Measurements from ENCODE around the gene KIAA0753.

The KIAA0753 gene

DNA sequence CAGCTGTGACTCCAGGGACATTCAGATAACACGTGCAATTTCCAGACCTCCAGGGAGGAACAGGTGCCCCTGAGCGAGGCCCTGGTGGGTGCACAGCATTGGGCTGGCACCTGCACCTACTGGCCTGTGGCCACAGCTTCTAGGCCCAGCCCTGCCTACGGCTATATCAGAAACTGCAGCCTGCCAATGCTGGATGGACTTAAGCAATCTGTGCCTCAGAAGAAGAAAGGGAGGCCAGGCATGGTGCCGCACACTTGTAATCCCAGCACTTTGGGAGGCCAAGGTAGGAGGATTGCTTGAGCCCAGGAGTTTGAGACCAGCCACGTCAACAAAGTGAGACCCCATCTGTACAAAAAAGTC is 96.5 kb downstream of the KIAA0753 start:
- DNase-seq = no peak

DNA sequence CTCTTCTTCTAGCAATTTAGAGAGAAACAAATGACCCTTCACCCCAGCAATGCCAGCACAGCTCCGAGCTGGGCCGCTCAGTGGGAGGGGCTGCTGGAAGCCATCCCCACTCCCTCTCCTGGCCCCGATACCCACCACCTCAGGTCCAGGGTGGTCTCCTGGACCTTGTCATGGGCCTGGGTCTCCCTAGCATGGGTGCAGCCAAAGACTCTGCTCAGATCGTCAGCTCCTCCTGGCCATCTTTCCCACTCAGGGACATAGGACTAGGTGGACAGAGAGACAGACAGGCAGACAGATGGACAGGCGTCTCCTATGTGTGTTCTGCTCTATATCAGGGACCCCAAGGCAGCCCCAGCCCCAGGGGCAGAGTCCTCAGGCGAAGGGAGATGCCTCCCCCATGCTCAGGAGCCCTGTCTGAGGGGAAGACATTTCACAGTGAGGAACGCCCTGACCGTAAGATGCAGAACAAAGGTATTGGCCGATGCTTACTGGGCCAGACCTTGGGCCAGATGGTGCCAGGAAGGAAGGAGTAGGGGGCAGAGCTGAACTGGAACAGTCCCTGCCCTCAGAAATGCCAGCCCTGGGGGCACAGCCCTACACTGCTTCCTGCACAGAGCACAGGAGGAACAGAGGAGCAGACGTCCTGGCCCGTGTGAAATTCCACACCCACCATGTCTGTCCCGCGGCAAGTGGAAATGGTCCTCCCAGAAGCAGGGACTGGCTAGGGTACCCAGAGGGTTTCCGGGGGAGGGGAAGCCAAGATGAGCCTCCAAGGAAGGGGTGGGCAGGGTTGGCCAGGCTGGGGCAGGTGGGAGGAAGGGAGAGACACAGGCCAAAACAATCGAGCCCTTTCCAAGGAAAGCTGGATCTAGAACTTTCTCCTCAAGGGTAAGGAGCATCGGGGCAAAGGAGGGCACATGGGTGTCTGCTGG is 97.2 kb downstream of the KIAA0753 start:
- DNase-seq = no peak

DNA sequence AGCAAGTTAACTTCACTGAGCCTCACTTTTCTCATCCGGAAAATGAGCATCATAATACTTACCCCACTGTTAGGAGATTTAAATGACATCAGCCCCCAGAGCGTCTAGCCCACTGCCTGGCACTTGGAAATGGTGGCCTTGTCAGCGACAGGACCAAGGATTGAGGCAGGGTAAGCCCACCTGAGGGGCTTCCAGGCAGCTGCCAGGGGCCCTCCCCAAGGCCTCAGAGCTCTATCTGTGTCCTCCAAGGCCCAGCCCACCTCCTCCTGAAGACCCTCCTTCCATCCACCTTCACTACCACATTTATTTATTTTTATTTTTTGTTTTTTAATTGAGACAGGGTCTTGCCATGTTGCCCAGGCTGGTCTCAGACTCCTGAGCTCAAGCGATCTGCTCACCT is 97.9 kb downstream of the KIAA0753 start:
- DNase-seq = no peak

DNA sequence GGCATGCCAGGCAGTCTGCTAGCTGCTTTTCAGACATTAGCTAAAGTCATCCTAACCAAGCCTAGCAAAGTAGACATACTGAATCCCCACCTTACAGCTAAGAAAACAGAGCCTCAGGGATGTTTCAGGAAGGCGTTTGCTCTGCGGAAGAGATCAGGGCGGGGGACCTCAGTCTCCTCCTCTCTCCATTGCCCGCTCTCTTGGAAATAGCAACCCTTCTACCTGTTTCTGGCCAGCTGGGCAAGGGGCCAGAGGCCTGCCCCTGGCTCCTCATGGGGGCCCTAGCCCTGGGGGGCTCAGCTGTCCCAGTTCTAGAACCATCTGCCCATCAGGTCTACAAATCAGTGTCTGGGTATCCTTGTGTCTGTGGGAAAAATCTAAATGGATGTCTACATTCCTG is 98.6 kb downstream of the KIAA0753 start:
- DNase-seq = no peak

DNA sequence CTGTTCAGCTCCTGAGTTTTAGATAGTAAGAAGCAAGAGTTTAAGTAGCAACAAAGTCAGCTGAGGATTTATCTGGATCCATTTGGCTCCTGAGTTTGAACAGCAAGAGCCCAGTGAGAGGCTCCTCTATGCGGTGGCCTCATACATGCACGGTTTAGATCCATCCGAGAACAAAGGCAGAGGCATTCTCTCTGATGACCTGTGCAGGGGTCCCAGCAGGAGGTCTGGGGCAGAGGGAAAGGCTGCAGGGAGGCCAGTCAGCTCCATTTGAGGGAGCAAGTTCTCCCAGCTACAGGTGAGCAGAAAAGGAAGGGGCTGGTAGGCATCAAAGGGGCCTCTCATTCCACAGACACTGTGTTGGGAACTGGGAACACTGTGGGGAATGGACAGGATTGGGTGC is 100.6 kb downstream of the KIAA0753 start:
- peak; percentile 39 for DNase-seq

DNA sequence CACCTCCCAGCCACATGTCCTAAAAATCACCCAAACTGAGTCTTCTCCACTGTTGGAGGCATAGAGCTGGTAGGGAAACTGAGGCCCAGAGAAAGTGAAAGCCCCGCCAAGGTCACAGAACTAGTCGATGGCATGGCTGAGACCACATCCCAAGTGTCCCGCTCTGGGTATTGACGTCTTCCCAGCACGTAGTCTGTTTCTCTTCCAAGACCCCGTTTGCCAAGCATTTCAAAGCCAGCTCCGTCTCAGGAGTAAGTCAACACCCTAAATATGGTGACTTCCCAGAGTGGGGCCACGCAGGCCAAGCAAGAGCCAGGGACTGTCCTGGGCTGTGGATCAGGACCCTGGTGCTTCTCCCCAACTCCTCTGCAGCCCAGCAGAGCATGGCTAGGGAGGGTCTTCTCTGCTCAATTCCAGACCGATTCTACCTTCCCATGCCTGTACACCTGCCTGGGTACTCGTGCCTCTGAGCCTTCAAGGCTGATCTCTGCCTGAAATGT is 103.9 kb downstream of the KIAA0753 start:
- DNase-seq = no peak

DNA sequence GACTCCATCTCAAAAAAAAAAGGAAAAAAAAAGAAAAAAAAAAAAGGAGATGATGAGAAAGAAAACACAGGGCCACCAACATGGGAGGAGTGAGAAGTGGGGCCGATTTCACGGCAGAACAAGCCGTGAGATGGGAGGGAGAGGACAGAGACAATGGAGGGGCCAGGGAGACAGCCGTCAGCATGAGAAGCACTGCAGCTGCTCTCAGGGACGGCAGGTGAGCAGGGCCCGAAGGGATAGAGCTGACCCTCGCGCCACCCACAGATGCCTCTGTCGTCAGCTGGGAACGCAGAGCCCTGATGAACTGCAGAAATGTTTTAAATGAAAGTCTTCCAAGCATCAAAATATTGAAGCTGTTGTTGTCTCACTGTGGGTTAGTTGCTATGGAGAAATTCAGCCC is 104.5 kb downstream of the KIAA0753 start:
- peak; percentile 47 for DNase-seq

DNA sequence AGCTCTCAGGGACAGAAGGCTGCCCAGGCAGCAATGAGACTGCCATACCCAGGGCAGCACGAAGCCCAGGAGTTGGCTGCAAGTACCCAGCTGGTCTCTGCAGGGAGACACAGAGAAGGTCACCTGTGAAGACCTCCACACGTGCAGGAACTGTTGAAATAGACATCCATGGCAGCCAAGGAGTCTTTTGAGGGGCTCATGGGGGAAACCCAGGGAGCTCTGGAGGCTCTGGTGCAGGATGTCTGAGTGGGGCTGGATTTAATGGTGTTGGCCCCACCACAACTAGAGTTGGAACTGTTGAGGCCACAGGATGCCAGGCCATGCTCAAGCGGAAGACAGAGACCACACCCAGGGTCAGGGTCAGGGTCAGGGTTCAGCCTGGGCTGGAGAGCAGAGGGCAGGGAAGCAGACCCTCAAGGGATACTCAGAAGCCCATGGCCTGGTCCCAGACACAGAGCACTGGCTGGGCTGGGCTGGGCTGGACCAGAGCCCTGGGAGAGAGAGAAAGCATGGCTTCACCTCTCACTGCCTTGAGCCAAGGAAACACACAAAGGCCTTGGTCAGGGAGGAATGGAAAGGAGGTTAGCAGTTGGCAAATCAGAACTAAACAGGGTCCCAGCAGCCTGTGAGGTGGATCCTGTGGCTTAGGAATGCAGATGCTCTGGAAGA is 105.5 kb downstream of the KIAA0753 start:
- no peak for DNase-seq

DNA sequence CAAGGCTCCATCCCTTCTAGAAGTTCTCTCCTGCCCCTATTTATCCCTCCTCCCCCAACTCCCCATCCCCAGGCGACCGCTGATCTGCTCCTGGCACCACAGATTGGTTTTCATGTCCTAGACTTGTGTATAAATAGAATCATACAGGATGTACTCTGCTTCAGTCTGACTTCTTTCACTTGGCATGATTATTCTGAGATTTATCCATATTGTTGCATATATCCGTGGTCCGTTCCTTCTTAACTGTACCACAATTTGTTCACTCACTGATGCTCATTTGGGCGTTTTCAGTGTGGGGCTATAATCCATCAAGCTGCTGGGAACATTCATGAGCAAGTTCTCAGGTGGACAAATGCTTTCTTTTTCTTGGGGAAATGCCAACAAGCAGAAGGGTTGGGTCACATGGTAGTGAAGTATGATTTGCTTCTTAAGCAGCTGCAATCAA is 108.0 kb downstream of the KIAA0753 start:
- no peak for DNase-seq

DNA sequence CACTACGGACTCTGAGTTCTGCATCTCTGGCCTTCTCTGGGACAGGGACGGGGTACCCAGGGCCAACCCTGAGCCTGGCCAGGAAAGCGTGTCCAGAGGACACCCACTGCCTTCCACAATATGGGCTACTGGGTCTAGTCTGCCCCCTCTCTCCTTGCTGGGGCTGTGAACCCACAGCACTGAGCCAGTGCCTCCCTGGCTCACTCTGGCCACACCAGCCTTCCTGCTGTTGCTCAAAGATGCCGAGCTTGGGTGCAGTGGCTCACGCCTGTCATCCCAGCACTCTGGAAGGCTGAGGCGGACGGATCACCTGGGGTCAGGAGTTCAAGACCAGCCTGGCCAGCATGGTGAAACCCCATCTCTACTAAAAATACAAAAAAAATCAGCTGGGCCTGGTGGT is 108.9 kb downstream of the KIAA0753 start:
- no peak for DNase-seq

DNA sequence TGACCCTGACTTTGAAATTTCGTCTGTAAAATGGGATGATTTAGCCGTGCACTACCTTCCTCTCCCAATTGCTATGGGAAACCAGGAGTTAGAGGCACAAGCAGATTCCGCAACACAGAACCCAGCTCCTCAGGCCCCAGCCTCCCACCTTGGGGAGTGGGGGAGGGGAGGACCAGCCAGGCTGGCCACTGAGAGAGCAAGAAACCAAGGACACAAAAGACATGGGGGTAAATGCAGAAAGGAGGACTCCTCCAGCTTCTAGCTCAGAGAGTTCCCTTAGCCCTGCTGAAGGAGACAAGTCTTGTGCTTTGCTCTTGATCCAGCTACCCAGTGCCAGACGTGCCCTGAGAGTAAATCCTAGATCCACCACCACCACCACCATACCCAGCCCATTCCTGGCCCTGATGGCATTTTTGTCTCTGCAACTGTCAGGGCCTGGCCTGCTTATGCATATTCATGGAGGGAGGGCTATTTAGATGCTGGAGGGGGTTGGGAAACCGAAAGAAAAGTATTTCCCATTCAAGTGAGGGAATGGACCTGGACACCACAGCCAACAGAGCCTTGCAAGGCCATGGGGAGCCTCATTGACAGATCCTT is 110.1 kb downstream of the KIAA0753 start:
- DNase-seq = no peak

DNA sequence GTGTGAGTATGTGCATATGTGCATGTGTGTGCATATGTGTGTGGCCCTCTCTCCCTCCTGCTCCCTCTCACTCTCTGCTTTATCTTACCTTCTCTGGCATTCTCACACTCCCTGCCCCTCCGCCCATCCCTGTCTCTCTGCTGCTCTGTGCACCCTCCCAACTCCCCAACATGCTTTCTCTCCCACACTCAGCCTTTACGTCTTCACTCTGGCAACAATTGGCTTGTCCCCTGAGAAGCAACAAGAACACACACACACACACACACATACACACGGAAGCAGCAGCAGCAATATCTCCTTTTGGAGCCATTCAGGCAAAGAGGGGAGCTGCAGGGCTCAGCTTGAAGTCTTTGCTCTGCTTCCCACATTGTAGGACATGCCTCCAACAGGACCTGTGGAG is 112.0 kb downstream of the KIAA0753 start:
- no peak for DNase-seq
